ENCODE data around the gene PTX3.

The PTX3 gene

DNA sequence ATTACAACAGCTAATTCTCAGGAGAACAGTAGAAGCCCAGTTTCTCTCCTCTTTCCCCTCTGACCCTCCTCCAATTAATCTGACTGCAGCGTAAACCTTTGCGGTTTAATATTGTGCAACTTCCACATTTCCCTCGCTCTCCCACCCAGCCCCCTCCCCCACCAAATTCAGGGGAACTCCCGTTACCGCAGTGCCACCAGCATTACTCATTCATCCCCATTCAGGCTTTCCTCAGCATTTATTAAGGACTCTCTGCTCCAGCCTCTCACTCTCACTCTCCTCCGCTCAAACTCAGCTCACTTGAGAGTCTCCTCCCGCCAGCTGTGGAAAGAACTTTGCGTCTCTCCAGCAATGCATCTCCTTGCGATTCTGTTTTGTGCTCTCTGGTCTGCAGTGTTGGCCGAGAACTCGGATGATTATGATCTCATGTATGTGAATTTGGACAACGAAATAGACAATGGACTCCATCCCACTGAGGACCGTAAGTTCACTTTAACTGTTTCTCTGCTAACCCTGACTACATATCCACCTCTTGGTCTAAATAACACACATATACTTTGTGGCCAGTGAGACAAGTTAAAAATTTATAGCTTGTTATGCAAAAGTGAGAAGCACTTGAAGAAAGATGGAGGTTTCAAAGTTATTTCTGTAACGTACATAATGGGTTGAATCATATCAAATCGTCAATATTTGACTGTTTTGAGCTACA is at the start of gene PTX3:
Gene PTX3, plus strand, starts transcription at position 268 of the 709 bp plus-strand sequence. Its CDS starts 84 bp downstream, at position 352.
- peak; percentile 49 for DNase-seq

DNA sequence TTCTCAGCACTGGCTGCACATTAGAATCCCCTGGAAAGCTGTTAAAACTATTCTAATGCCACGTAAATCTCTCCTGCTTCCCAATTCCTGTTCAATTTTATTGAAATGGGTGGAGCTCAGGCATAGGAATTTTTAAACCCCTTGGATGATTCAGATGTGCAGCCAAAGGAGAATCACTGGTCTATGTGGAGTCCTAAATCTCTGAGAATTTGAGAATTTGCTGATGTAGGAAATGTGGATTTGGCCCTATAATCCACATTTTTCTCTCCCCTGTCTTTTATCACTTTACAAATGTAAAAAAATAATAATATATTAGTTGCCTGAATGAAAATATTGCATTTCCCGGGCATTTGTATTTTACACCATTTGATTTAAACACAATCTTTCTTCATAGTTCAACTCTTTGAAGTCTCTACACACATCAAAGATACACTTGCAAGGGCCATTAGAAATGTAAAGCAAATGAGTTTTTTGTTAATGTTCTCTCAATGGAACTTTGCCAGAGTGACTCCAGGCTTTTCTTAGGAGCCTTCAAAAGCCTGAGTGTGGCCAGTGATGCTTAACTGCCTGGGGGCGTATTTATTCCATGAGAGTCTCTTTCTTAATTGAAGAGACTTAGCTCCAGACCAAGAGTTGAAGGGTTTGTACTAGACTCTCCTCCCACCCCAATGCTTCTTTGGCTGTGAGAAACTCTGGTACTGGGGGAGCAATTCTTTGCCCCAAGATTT is 48.8 kb upstream of the PTX3 start:
- no peak for DNase-seq

DNA sequence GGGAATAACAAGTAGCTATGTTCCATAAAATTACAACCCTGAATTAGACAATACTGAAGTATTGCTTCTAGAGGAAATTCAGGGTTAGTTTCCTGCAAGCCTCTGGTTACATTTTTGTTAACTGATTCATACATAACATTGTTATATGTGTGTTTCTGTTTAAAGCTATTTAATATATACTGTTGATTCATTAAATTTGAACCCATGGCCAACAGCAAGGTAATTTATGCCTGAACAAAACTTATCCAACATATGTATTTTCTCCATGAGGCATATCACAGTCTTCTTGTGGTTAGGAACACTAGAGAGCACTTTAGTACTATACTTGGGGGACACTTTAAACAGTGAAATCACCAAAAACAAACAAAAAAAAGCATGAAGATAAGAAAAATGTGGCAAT is 47.7 kb upstream of the PTX3 start:
- DNase-seq = no peak

DNA sequence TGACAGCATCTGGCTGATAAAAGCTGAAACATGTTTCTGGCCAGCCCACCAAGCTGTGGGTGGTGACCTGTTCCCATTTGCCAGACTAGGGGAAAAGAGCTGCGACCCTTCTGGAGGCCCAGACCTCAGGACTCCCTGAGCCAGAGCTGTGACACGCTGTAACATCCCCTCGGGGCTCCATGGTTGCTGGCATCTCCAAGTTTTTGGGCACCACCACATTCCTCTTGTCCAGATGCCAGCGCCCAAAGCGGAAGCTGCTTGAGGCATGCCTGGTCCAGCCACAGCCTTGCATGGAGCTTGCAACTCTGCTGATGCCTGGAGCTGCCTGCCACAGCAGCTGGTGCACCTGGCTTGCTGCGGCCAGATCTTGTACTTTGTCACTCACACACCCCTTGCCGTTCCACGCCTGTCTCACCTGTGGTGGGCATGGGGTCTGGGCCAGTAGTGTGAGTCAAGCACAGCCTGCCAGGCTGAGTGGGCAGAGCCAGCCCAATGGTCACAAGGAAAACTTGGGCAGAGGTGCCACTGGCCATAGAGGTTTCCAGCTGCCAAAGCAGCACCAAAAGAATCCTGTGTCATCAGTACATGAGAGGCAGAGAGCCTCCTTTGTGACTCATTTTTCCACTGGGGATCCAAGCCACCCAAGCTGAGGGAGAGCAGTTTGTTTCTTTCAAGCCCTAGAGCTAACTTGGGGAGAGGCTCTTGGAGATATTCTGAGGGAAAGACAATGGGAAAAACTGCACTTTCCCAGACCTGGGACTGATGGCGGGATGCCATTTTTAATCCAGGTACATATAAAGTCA is 45.7 kb upstream of the PTX3 start:
- no peak for DNase-seq

DNA sequence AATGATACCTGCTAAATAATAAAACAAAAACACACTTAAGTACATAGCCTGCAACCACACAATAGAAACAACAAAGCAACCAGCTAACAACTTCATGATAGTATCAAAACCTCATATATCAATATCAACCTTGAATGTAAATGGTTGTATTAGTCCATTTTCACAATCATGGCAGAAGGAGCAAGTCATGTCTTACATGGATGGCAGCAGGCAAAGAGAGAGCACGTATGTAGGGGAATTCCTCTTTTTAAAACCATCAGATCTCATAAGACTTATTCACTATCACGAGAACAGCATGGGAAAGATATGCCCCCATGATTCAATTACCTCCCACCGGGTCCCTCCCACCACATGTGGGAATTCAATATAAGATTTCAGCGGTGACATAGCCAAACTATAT is 44.5 kb upstream of the PTX3 start:
- no peak for DNase-seq

DNA sequence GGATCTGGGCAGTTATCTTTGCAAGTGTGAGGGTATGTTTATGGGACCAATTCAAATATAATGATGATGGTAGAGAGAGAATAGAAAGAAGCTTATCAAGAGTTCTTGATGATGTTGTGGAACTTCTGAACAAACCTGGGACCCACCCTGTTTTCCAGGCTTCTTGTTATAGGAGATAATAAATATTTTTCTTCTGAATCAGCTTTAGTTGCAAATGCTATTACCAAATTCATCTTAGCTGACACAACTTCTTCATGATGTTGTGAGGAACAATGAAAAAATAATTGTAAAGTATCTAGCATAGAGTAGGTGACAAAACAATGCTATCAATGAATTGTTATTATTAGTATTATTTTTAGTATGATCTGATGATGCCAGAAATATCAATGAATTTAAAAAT is 43.5 kb upstream of the PTX3 start:
- DNase-seq = no peak

DNA sequence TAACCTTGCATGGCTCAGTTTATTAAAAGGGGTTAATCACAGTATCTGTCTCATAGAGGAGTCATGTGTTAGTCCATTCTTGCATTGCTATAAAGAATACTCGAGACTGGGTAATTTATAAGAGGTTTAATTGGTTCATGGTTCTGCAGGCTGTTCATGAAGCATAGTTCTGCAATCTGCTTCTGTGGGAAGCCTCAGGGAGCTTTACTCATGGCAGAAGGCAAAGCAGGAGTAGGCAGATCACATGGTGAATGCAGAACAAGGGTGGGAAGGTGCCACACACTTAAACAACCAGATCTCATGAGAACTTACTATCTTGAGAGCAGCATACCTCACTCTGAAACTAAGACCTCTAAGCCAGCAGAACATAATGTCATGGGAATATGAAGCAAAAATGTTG is 42.2 kb upstream of the PTX3 start:
- DNase-seq = no peak

DNA sequence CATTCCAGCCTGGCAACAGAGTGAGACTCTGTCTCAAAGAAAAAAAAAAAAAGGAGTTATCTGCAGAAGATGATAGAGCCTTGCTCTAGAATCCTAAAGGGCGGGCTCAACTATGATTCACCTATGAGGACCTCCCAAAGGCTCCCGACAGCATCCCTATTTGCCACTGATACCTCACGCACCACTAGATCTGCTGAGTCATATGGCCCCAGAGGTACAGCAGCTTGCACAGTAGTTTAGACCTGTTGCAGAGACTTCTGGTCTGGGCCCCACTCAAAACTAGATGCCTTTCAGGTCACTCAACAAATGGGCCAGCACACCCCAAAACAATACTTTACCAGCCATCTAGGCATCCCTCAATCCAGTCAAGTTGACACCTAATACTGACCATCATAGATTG is 38.1 kb upstream of the PTX3 start:
- DNase-seq = no peak

DNA sequence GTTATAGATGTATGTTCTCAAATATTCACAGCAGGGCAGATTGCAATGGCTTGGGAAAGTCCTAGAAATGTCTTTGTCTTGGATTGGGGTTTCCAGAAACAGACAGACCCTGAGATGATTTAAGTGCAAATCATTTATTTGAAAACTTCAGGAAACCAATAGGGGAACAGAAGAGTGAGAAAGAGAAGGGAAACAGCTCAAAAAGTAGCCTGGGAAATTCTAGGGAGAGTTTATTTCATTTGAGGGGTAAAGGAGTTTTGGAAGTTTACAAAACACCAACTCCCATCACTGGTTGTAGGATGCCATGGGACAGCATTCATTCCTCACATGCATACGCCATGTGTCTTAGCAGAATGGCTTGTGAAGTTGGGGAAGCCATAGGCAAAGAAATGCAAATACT is 32.3 kb upstream of the PTX3 start:
- DNase-seq = no peak

DNA sequence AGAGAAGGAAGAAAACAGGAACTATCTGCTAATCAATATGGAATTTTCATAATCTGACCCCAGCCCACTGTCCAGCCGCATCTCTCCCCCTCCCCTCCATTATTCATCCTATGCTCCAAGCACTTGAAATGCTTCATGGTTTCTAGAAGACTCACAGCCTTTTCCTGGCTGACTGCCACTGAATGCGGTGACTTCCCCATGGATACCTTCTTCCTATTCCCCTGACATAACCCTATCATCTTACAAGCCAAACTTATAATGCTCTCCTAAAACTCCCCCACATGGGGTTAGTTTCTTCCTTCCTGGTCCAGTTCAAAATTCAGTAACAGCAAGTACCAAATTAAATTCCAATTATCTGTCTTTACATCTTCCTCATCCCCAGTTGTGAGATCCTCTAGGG is 31.2 kb upstream of the PTX3 start:
- DNase-seq = peak; percentile 11

DNA sequence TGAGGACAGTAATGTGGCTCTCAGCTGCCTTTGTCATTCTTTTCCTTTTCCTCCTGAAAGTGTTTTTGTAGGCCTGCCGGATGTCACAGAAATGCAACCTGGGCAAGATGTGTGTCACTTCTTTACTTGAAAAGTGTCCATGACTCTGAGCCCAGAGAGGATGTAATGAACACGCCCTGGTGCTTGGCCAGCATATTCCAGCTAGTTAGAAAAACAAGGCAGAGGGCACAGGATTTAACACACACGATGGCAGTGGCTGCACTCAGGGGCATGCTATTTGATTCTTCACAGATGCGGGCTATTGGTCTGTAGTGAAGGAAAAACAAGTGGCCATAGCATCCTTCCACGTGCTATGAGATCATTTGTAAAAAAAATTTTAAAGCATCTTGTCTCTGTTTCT is 30.3 kb upstream of the PTX3 start:
- no peak for DNase-seq

DNA sequence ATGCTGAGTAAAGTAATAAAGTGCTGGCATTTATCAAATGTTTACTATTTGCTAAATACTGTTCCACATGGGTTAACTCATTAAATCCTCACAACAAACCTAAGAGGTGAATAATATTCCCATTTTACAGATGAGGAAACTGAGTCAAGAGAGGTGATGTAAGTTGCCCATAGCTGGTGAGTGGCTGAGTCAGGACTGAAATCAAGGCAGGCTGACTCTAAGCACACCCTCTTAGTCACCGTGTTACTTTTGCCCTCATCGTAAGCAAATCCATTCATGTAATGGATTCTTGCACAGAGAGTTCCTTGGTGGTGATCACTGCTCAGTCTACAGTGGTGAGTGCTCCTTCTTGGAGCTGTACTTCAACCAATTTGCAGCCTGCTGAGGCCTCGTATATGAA is 28.9 kb upstream of the PTX3 start:
- DNase-seq = no peak

DNA sequence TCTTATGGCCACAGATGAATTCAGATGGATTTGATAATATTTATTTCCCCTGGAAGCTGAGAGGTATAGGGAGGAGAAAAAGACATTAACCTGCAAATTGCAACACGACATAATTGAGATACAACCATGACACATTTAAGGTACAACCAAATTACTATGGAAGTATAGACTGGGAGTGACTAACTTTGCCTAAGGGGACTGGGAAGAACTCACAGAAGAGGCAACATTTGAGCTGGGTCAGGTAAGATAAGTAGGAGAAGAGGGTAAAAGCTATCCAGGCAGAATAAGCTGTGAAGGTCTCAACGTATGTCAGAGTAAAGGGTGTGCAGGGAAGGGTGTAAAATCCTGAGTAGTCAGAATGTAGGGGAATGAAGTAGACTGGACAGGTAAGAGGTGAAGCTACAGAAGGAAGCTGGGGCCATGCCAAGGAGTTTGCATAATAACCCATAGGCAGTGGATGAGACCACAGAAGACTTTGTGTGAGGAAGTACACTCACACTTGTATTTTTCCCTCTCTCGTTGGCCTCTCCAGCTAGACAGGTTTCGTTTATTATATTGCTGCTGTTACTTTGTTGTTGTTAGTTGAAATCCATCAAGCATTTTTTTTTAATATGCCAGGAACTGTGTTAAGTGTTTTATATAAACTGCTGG is 28.0 kb upstream of the PTX3 start:
- no peak for DNase-seq

DNA sequence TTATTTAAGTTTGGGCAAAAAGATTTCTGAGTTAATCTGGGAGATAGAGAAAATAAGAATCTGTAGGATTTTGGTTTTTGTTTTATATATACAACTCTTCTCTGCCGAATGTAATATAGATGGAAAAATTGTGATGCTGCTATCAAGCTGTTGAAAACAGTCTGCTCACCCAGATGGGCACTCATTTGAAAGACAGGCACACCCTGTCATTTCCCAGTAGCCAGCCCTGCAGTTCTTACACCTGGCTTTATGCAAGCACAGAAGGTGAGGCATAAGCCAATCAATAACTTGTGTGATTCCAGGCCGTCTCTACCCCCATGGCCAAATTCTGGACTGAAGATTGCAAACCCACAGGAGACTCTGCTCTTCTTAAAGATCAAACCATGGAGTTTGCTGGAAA is 27.1 kb upstream of the PTX3 start:
- peak; percentile 83 for DNase-seq

DNA sequence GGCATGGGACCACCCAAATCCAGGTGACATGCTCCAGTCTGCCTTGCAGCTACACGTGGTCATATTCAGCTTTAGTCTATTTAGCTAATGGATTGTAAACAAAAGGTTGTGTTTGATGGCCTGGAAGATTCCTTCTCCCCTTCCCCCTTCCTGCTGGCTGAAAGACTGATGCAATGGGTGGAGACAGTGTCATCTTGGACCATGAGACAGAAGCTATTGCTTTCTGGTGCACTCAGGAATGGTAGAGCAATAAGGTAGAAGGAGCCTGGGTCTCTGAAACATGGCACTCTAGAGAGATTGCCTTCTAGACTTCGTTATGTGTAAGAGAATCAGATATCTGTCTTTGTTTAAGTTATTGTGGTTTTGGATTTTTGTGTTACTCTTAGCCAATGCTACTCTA is 25.7 kb upstream of the PTX3 start:
- peak; percentile 43 for DNase-seq

DNA sequence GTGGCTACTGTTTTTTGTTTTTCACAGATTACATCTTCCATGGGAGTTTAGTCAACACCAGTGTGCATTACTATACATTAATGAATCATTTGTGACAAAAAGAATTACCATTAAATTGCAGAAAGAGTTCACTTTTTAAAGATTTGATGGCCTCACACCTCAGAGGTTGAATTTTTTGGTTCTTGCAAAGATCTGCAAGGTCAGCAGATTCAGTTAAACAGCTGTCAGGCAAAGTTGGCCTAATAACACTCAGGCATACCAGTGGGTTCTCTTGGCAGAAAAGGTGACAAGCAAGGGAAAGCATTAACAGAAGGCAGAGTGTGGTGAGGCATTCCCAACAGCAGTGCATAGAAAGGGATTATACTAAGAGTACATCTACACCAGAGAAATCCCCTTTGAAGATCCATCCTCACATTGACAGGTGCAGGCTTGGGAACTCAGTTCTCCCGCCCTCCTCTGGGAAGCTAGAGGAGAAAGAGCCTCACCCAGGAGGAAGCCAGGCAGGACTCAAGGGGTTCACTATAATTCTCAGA is 24.3 kb upstream of the PTX3 start:
- DNase-seq = peak; percentile 51

DNA sequence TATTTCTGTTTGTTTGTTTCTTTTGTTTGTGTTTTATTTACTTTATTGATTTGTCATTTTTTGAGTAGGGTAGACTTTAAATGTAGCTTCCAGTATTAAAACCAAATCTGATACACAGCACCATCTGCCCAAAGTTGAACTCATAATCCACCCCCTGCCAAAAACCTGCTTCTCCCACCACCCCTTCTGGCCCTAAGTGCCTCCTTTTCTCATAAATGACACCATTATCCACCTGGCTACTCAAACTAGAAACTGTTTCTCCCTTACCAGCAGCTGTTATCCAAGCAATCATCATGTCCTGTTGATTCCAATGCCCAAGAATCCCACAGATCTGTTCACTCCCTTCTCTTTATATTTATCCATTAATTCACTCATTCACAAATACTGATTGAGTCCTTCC is 21.8 kb upstream of the PTX3 start:
- DNase-seq = peak; percentile 97

DNA sequence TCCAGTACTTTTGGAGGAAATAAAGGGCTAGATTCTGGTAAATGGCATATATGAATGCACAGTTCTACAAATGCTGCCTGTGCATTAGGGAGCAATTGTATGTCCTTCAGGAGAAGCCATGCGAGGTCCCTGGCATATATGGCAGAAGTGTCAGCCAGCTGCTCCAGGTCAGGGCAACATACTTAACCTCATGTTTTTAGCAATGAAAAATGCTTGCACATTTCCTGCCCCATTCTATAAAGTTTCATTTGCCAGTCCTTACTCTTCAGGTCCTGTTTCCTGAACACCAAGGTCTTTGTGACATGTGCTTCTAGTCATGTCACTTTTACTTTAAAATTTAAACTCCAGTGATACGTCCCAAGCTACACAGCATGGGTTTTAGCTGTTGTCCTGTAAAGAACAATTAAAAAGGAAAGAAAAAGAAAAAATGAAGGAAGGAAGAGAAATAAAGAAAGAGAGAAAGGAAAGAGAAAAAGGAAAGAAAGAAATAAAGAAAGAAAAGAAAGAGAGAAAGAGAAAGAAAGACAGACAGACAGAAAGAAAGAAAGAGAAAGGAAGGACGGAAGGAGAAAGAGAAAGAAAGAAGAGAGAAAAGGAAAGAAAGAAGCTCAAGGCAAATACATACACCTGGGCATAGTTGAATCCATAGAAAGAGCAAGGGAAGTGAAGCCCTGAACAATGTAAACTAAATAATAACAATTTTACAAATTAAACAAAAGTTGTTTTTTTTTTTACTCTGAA is 20.1 kb upstream of the PTX3 start:
- DNase-seq = no peak

DNA sequence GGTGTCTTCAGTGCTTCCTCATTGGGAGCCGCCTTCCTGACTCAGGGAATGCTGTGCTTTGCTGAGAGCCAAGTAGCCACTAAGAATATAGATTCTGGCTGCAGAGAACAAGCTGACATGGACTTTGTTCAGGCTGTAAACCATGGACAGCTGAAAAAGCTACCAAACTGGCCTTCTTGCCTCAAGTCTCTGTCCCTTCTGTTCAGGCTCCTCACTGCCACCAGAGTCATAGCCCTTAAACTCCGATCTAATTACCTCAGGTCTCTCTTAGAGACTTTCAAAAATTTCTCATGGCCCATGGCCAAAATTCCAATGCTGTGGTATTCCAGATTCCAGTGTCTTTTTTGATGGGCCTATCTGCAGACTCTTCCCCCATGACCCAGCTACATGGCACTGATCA is 19.4 kb upstream of the PTX3 start:
- no peak for DNase-seq

DNA sequence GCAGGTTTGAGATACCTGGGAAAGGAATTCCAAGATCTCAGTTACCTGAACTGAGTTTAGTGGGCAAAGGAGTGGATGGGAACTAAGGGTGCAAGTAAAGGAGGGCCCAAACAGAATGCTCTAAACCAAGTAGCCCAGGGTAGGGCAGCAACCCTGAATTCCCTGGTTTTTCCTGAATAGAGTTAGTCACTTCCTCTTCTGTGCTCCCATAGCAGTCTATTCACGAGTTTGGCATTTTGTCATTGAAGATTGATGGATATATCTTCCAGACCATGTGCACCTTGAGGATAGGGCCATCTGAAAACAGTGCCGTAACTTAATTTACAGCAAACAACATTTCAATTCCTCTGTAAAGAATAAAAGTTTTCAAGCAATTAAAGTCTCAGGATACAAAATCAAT is 18.5 kb upstream of the PTX3 start:
- DNase-seq = no peak

DNA sequence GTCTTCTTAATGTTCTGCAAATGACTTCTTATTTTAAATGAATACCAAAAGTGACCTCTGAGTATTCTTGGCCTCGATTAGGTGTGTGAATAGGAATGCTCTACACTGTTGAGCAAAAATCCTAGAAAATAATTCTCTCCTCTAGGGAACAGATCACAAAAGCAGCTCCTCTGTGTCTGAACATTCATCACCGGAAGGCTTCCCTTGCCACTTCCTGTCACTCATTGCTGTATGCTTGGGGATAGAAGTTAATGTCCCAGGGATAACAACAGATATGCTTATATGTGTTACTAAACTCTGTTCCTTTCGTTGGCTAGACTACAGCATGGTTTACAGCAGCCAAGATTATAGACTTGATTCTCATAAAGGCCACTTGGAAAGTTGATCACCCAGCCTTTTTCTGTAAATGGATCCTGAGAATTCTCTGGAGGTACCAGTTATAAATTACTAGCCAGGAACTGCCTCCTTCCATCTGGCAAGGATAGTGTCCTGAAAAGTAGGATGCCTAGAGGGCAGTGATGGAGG is 16.0 kb upstream of the PTX3 start:
- peak; percentile 42 for DNase-seq

DNA sequence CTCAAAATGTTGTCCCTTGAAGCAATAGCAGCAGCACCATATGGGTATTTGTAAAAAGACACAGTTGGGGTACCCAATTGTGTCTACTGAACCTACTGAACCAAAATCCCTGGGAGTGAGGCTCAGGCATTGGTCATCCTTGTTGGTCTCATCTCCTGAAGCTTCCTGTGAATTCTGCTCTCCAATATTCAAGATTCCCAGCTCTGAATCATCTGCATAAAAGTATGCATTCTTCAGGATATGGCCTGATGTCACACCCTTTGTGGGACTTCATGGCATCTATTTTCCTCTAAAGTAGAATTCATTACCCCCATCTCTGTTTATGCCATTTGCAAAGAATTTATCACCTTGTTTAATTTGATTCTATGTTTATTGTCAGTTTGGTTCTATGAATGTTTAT is 13.3 kb upstream of the PTX3 start:
- no peak for DNase-seq

Data from NCI-H2171 treated with DMSO at 0.1 percent for 48 hours (cell line).